Body of pancreas (tissue), 4 donors: ENCODE measurements around the gene ASXL1.

Experiments used
- CTCF ChIP-seq, 7 experiments: fragments of 450-650 bp in 4 of 7; fragments of 200-600 bp in 3 of 7; sonication (generic) in 3 of 7; IDR thresholded peaks; one replicate each; pipeline ENCODE4 v1.5.1; 2016 to 2019; ENCODE audit warnings: antibody characterized with exemption in 7 of 7
- POLR2A ChIP-seq, 3 donors: fragments of 450-650 bp; IDR thresholded peaks; one replicate each; pipeline ENCODE4 v1.6.1; 2016; ENCODE audit warnings: antibody characterized with exemption in 3 of 3, mild to moderate bottlenecking in 2 of 3

GRCh38 chr20:32358632-32358882, 426 bp downstream of the ASXL1 start:
- no peak for TF ChIP-seq CTCF (IDR thresholded peaks at IDR 0.05)
- no peak for TF ChIP-seq POLR2A (IDR thresholded peaks at IDR 0.05)
